Trophoblast cell (in vitro differentiated cells and primary cell): ENCODE measurements around the gene EGR4.

Experiments used
- DNase-seq, 2 donors: peaks; one replicate each; pipeline ENCODE4 v3.0.0-alpha.2; 2016
- H2AFZ ChIP-seq: 2 replicates; pipeline ENCODE4 v1.6.1; 2013; ENCODE audit warnings: low read length, moderate library complexity, mild to moderate bottlenecking; ENCODE audit not compliant: insufficient read depth, poor library complexity
- H2AK5ac ChIP-seq: 2 replicates; pipeline ENCODE4 v1.6.1; 2013; ENCODE audit warnings: mild to moderate bottlenecking, low read length
- H2BK120ac ChIP-seq: 2 replicates; pipeline ENCODE4 v1.6.1; 2013; ENCODE audit warnings: low read length, mild to moderate bottlenecking, moderate library complexity; ENCODE audit not compliant: insufficient read depth, poor library complexity
- H2BK12ac ChIP-seq: 2 replicates; pipeline ENCODE4 v1.6.1; 2013; ENCODE audit warnings: mild to moderate bottlenecking, low read length, moderate library complexity
- H2BK5ac ChIP-seq: 2 replicates; pipeline ENCODE4 v1.6.1; 2013; ENCODE audit warnings: low read length, low read depth, moderate library complexity, mild to moderate bottlenecking; ENCODE audit not compliant: poor library complexity
- H3K14ac ChIP-seq: 2 replicates; pipeline ENCODE4 v1.6.1; 2013; ENCODE audit warnings: mild to moderate bottlenecking, low read length
- H3K18ac ChIP-seq: 2 replicates; pipeline ENCODE4 v1.6.1; 2013; ENCODE audit warnings: mild to moderate bottlenecking, low read length
- H3K23ac ChIP-seq: 2 replicates; pipeline ENCODE4 v1.6.1; 2013; ENCODE audit warnings: low read length
- H3K27ac ChIP-seq: 2 replicates; pipeline ENCODE4 v1.5.1; 2013; ENCODE audit warnings: low read depth, mild to moderate bottlenecking, inconsistent platforms, low read length, moderate library complexity
- H3K27me3 ChIP-seq: 2 replicates; pipeline ENCODE4 v1.6.1; 2013; ENCODE audit warnings: inconsistent platforms, mild to moderate bottlenecking, low read length, moderate library complexity; ENCODE audit not compliant: insufficient read depth
- H3K36me3 ChIP-seq, 2 experiments: 1 replicate in 1 of 2; 2 replicates in 1 of 2; pipeline ENCODE4 v1.6.1; 2013; ENCODE audit warnings: low read length in 2 of 2, mild to moderate bottlenecking in 2 of 2, moderate library complexity in 1 of 2; ENCODE audit not compliant: insufficient read depth in 2 of 2, control insufficient read depth in 1 of 2
- H3K4ac ChIP-seq: 2 replicates; pipeline ENCODE4 v1.6.1; 2013; ENCODE audit warnings: low read depth, mild to moderate bottlenecking, low read length, moderate library complexity
- H3K4me1 ChIP-seq, 2 experiments: 1 replicate in 1 of 2; 2 replicates in 1 of 2; pipeline ENCODE4 v1.6.1; 2013; ENCODE audit warnings: low read length in 2 of 2, mild to moderate bottlenecking in 2 of 2, moderate library complexity in 1 of 2; ENCODE audit not compliant: insufficient read depth in 2 of 2, control insufficient read depth in 1 of 2
- H3K4me2 ChIP-seq: 2 replicates; pipeline ENCODE4 v1.6.1; 2013; ENCODE audit warnings: inconsistent platforms, mild to moderate bottlenecking, low read length, moderate library complexity
- H3K4me3 ChIP-seq: 2 replicates; pipeline ENCODE4 v1.5.1; 2013; ENCODE audit warnings: mild to moderate bottlenecking, low read depth, low read length, inconsistent platforms
- H3K79me1 ChIP-seq: one replicate; pipeline ENCODE4 v1.6.1; 2013; ENCODE audit warnings: low read length
- H3K79me2 ChIP-seq: 2 replicates; pipeline ENCODE4 v1.6.1; 2013; ENCODE audit warnings: low read length, mild to moderate bottlenecking; ENCODE audit not compliant: control insufficient read depth, insufficient read depth, poor library complexity
- H3K9ac ChIP-seq: 2 replicates; pipeline ENCODE4 v1.6.1; 2013; ENCODE audit warnings: mild to moderate bottlenecking, low read length
- H3K9me3 ChIP-seq: 2 replicates; pipeline ENCODE4 v1.6.1; 2013; ENCODE audit warnings: low read depth, mild to moderate bottlenecking, control low read depth, inconsistent platforms, low read length; ENCODE audit not compliant: insufficient read depth
- H4K12ac ChIP-seq: 2 replicates; pipeline ENCODE4 v1.6.1; 2013; ENCODE audit warnings: low read depth, mild to moderate bottlenecking, low read length, moderate library complexity
- H4K8ac ChIP-seq: 2 replicates; pipeline ENCODE4 v1.6.1; 2013; ENCODE audit warnings: low read depth, mild to moderate bottlenecking, low read length, moderate library complexity
- H4K91ac ChIP-seq: one replicate; pipeline ENCODE4 v1.6.1; 2013; ENCODE audit warnings: low read depth, mild to moderate bottlenecking, low read length, moderate library complexity
- WGBS: extraction: QIAGEN DNeasy Blood & Tissue Kit; methylation state at CpG from one replicate; pipeline ENCODE4 v1.1.7; 2013; ENCODE audit warnings: missing lambda C conversion rate; ENCODE audit not compliant: insufficient read length, insufficient coverage; ENCODE audit errors: extremely low coverage; 5-methylcytosine and 5-hydroxymethylcytosine counted together

EGR4 gene

DNA sequence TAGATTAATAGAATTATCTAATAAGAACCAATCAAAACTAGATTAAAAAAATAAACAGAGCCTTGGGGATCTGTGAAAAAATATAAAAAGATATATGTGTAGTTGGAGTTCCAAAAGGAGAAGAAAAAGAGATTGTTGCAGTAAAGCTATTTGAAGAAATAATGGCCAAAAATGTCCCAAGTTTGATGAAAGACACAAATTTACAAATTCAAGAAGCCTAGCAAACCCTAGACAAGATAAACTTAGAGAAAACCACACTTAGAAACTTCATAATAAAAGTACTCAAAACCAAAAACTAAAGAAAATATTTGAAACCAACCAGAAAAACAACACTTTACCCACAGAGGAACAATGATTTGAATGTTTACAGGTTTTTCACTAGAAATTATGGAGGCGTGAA, 41.3 kb upstream of the EGR4 start:
- Histone ChIP-seq H3K79me2 (no peaks in the 10 kb centered on the region), H3K18ac (no peak overlapping the region), H3K14ac (no peak overlapping the region), H4K8ac (no peak overlapping the region), H2BK120ac (no peak overlapping the region), H4K12ac (no peak overlapping the region), H3K27ac (no peak overlapping the region), H3K4me1 (no peaks in the 10 kb centered on the region), H2BK12ac (no peak overlapping the region), H3K23ac (no peak overlapping the region), H3K27me3 (no peaks in the 10 kb centered on the region), H3K4me3 (no peak overlapping the region), H2AFZ (no peak overlapping the region), H2BK5ac (no peak overlapping the region), H3K4ac (no peak overlapping the region), H3K36me3 (no peaks in the 10 kb centered on the region), H3K9ac (no peak overlapping the region), H4K91ac (no peak overlapping the region), H2AK5ac (no peak overlapping the region), H3K79me1 (no peaks in the 10 kb centered on the region), H3K4me2 (no peak overlapping the region), H3K9me3 (no peaks in the 10 kb centered on the region)
- WGBS = no CpG with 5 or more reads among the region's 1 CpG
- no peak for DNase-seq

DNA sequence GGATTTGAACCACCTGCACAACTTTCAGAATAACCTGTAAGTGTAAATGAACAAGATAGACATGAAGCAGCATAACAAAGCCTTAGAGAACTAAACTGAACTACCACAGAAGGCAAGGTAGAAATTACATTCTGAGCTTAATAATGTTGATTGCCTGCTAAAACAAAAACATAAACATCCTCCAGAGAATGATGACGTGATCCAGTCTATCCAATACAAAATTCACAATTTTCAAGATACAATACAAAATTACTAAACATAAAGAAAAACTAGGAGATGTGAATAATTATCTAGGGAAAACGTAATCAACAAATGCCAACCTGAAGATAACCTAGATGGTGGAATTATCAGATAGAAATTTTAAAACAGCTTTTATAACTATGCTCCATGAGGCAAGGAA, 40.7 kb upstream of the EGR4 start:
- Histone ChIP-seq H2BK120ac (no peak overlapping the region), H2AFZ (no peak overlapping the region), H3K27me3 (no peaks in the 10 kb centered on the region), H4K8ac (no peak overlapping the region), H3K27ac (no peak overlapping the region), H3K4me2 (no peak overlapping the region), H3K36me3 (no peaks in the 10 kb centered on the region), H3K9me3 (no peaks in the 10 kb centered on the region), H4K12ac (no peak overlapping the region), H3K23ac (no peak overlapping the region), H3K4me1 (no peaks in the 10 kb centered on the region), H3K9ac (no peak overlapping the region), H3K79me2 (no peaks in the 10 kb centered on the region), H4K91ac (no peak overlapping the region), H2AK5ac (no peak overlapping the region), H3K4me3 (no peak overlapping the region), H3K4ac (no peak overlapping the region), H3K79me1 (no peaks in the 10 kb centered on the region), H3K14ac (no peak overlapping the region), H2BK5ac (no peak overlapping the region), H2BK12ac (no peak overlapping the region), H3K18ac (no peak overlapping the region)
- no peak for DNase-seq
- WGBS = no CpG with 5 or more reads among the region's 2 CpGs

DNA sequence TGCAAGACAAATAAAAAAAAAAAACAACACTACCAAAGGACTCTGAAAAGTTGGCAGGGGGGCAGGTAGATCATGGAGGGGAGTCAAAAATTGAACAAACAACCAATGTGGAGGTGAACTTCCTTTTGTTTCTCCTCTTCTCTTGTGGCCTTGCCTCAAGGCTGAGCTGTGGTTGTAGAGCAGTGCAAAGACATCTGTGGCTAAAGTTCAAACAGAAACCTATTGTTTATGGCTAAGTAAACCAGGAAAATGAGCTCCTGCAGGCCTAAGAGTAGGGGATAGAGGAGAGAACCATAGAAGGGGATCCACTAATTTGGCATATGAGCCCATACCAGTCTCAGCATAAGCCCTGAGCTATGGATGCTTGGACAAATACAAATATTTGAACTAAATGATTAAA, 40.2 kb upstream of the EGR4 start:
- Histone ChIP-seq H3K79me2 (no peaks in the 10 kb centered on the region), H3K4ac (no peak overlapping the region), H3K23ac (no peak overlapping the region), H3K9ac (no peak overlapping the region), H3K79me1 (no peaks in the 10 kb centered on the region), H2BK12ac (no peak overlapping the region), H3K4me3 (no peak overlapping the region), H2AFZ (no peak overlapping the region), H3K14ac (no peak overlapping the region), H3K27ac (no peak overlapping the region), H2BK120ac (no peak overlapping the region), H2AK5ac (no peak overlapping the region), H3K9me3 (no peaks in the 10 kb centered on the region), H3K27me3 (no peaks in the 10 kb centered on the region), H3K4me1 (no peaks in the 10 kb centered on the region), H4K12ac (no peak overlapping the region), H4K8ac (no peak overlapping the region), H3K18ac (no peak overlapping the region), H3K36me3 (no peaks in the 10 kb centered on the region), H4K91ac (no peak overlapping the region), H3K4me2 (no peak overlapping the region), H2BK5ac (no peak overlapping the region)
- DNase-seq = no peak

DNA sequence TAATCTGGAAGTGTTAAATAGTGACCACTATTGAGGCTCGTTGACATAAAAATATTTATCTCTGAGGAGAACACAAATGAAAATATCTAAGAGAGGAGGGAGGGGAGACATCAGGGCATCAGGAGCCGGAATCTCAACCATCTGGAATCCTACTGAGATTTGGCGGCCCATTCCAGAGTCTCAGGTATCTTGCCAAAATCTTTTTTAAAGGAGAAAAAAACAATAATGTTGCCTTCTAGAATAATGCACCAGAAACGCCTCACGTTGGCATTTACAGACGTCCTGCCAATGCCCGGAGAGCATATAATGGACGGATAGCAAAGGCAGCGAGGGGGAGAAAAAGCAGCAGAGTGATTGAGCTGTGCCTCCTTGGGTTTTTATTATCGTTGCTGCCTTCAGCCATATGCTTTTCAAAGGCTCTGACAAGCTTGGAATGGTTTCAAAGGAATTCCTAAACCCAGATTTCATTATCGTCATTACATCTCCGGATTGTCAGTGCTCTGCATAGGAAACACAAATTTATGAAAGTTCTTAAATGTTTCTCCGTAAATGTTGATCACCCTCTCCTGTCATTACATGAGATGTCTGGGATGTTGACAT, 30.9 kb upstream of the EGR4 start:
- no peaks in the 10 kb centered on the region for H3K36me3 ChIP-seq
- no peak overlapping the region for H3K4ac ChIP-seq
- H2BK120ac ChIP-seq = no peak overlapping the region
- H3K79me1 ChIP-seq = no peaks in the 10 kb centered on the region
- no peaks in the 10 kb centered on the region for H3K27me3 ChIP-seq
- H2AK5ac ChIP-seq = no peak overlapping the region
- no peaks in the 10 kb centered on the region for H3K79me2 ChIP-seq
- no peak overlapping the region for H3K4me2 ChIP-seq
- H3K18ac ChIP-seq = no peak overlapping the region
- WGBS = no CpG with 5 or more reads among the region's 13 CpGs
- H3K23ac ChIP-seq = no peak overlapping the region
- no peak overlapping the region for H4K12ac ChIP-seq
- no peak overlapping the region for H2BK5ac ChIP-seq
- no peak overlapping the region for H3K27ac ChIP-seq
- H3K9ac ChIP-seq = no peak overlapping the region
- no peak overlapping the region for H3K14ac ChIP-seq
- no peak overlapping the region for H2AFZ ChIP-seq
- no peak overlapping the region for H2BK12ac ChIP-seq
- H4K8ac ChIP-seq = no peak overlapping the region
- H4K91ac ChIP-seq = no peak overlapping the region
- H3K4me3 ChIP-seq = no peak overlapping the region
- H3K4me1 ChIP-seq = no peaks in the 10 kb centered on the region
- H3K9me3 ChIP-seq = no peaks in the 10 kb centered on the region
- DNase-seq = peak in 1 of 2 donors; percentile 15
